A673 (cell line): ENCODE results near the gene LRRC71.

Experiments
- CTCF ChIP-seq: fragments of 300-800, 200-600 bp; sonication (generic); conservative IDR thresholded peaks from 2 replicates; pipeline ENCODE4 v1.5.1; 2017; ENCODE audit warnings: low read depth, mild to moderate bottlenecking, antibody characterized with exemption, low read length, moderate library complexity, mixed read lengths
- EZH2 ChIP-seq: fragments of 200-600 bp; sonication (generic); IDR thresholded peaks from 2 replicates; pipeline ENCODE4 v1.6.1; 2017; ENCODE audit warnings: borderline replicate concordance, low read depth, mild to moderate bottlenecking, mixed read lengths, antibody characterized with exemption, low read length; ENCODE audit not compliant: poor library complexity, severe bottlenecking

- no peak for TF ChIP-seq CTCF
- no peak for TF ChIP-seq EZH2
Measured at GRCh38 chr1:156935505-156936128, 15.2 kb downstream of the LRRC71 start.
